Measurements from ENCODE around the gene NPC1L1.

DNA sequence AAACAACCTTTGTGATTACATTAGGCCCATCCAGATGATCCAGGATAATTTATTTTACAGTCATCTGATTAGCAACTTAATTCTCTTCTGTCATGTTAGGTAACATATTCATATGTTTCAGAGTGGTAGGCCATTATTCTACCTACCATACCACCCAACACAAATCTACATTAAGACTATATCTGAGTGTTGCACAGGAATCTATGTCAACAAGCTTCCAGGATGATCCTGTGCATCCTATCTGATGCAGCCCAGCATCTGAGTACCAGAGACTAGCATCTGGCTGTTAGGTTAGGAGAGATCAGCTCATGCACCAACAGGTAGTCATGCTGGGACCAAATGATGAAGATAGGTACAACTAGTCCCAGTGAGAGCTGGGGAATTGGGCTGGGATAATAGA, 33.9 kb upstream of the NPC1L1 start:
- TF ChIP-seq, protein P1, sequence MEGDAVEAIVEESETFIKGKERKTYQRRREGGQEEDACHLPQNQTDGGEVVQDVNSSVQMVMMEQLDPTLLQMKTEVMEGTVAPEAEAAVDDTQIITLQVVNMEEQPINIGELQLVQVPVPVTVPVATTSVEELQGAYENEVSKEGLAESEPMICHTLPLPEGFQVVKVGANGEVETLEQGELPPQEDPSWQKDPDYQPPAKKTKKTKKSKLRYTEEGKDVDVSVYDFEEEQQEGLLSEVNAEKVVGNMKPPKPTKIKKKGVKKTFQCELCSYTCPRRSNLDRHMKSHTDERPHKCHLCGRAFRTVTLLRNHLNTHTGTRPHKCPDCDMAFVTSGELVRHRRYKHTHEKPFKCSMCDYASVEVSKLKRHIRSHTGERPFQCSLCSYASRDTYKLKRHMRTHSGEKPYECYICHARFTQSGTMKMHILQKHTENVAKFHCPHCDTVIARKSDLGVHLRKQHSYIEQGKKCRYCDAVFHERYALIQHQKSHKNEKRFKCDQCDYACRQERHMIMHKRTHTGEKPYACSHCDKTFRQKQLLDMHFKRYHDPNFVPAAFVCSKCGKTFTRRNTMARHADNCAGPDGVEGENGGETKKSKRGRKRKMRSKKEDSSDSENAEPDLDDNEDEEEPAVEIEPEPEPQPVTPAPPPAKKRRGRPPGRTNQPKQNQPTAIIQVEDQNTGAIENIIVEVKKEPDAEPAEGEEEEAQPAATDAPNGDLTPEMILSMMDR (conservative IDR thresholded peaks at IDR 0.05; ENCODE audit: low read length), result no peak
- no peak for TF ChIP-seq EZH2phosphoT487 (IDR thresholded peaks at IDR 0.05; ENCODE audit: borderline replicate concordance, low read depth, low read length)

Data from OCI-LY7 (cell line).